K562 (cell line): ENCODE data around the gene B3GNT4. TPM values are rescaled to one million over a fixed set of nuclear protein-coding genes. Genes with fewer than 3 reads are reported as not detected.
"Not testable (repeated sequence)": the region's sequence is repeated elsewhere in the genome, so short reads cannot be mapped to it uniquely, and the experiment has no call there.

Experiments used
- ATAC-seq: fragments of 200-7000 bp; cut with Tn5 transposase; 3 replicates; pipeline ENCODE4 v1.9.1; 2020; ENCODE audit warnings: moderate library complexity
- BruUV-seq: library from RNA; stranded (reverse); fragments of 400-500 nt; replicated peaks from 2 replicates; lab custom pipeline; 2021; lab: Mats Ljungman, UMichigan
- CTCF ChIA-PET: fragments of 300-600 bp; formaldehyde crosslinking; extraction: SDS; loops from one replicate; lab custom pipeline; 2021; ENCODE audit warnings: low intra/inter-chr PET ratio; lab: Yijun Ruan, JAX
- POLR2A ChIA-PET: fragments of 300-600, 350-650 bp; sonication (Branson Sonifier 250); formaldehyde crosslinking; extraction: SDS; loops from one replicate; lab custom pipeline; 2021; ENCODE audit warnings: antibody characterized with exemption, inconsistent platforms; lab: Yijun Ruan, JAX
- DNase-seq, 4 experiments: peaks; one replicate each; pipeline versions ENCODE4 v3.0.0 to v3.0.0-alpha.2; 2011 to 2018; ENCODE audit warnings: low spot score in 3 of 4, mixed read lengths in 3 of 4; ENCODE audit errors: extremely low read depth in 1 of 4
- FAIRE-seq: peaks from 2 replicates; lab custom pipeline; 2011; peaks lifted over from hg19 to GRCh38; lab: Jason Lieb, UNC
- H2AFZ ChIP-seq: 2 replicates; pipeline ENCODE4 v1.6.0; 2011; ENCODE audit warnings: low read depth, low read length, control low read depth, inconsistent platforms
- H3K27ac ChIP-seq: fragments of 200-600 bp; 3 replicates; pipeline ENCODE4 v1.8.0; 2011; ENCODE audit warnings: low read depth, mild to moderate bottlenecking, control low read depth, inconsistent platforms, low read length, moderate library complexity, mixed read lengths; ENCODE audit errors: extremely low read depth
- H3K27me3 ChIP-seq, 2 experiments: fragments of 300-600 bp in 1 of 2; 2 replicates in 1 of 2; 3 replicates in 1 of 2; pipeline versions ENCODE4 v1.6.0 to v1.8.0; 2011; ENCODE audit warnings: inconsistent platforms in 2 of 2, low read length in 2 of 2, mild to moderate bottlenecking in 1 of 2, mixed read lengths in 1 of 2, moderate library complexity in 1 of 2; ENCODE audit not compliant: control insufficient read depth in 2 of 2, insufficient read depth in 2 of 2
- H3K36me3 ChIP-seq: fragments of 300-600 bp; 3 replicates; pipeline ENCODE4 v1.8.0; 2011; ENCODE audit warnings: mild to moderate bottlenecking, low read length, inconsistent platforms; ENCODE audit not compliant: control insufficient read depth, insufficient read depth
- H3K4me1 ChIP-seq, 2 experiments: fragments of 200-600 bp in 1 of 2; replicated peaks in 1 of 2; 2 replicates in 1 of 2; 3 replicates in 1 of 2; pipeline versions ENCODE4 v1.5.1 to v1.8.0; 2011; ENCODE audit warnings: inconsistent platforms in 2 of 2, low read length in 2 of 2, mild to moderate bottlenecking in 1 of 2, mixed read lengths in 1 of 2, moderate library complexity in 1 of 2; ENCODE audit not compliant: control insufficient read depth in 2 of 2, insufficient read depth in 2 of 2
- H3K4me2 ChIP-seq: 2 replicates; pipeline ENCODE4 v1.6.1; 2011; ENCODE audit warnings: low read length, control low read depth, inconsistent platforms, mixed read lengths; ENCODE audit not compliant: insufficient read depth
- H3K4me3 ChIP-seq: fragments of 200-600 bp; sonication (generic), shearing (Covaris generic); 2 replicates; pipeline ENCODE4 v1.5.1; 2016; ENCODE audit warnings: control low read depth, inconsistent platforms
- H3K79me2 ChIP-seq: fragments of 200-600 bp; 3 replicates; pipeline ENCODE4 v1.8.0; 2011; ENCODE audit warnings: low read length, inconsistent platforms; ENCODE audit not compliant: control insufficient read depth, insufficient read depth
- H3K9ac ChIP-seq, 2 experiments: 2 replicates each; pipeline versions ENCODE4 v1.6.0 to v1.6.1; 2011; ENCODE audit warnings: low read depth in 2 of 2, low read length in 2 of 2, control low read depth in 1 of 2, inconsistent platforms in 1 of 2, mild to moderate bottlenecking in 1 of 2, mixed read lengths in 1 of 2; ENCODE audit not compliant: insufficient read depth in 1 of 2
- H3K9me1 ChIP-seq: one replicate; pipeline ENCODE4 v1.6.0; 2011; ENCODE audit warnings: inconsistent platforms, mild to moderate bottlenecking, low read length, moderate library complexity; ENCODE audit not compliant: control insufficient read depth, insufficient read depth
- H3K9me3 ChIP-seq: replicated peaks from 2 replicates; pipeline ENCODE4 v1.5.1; 2011; ENCODE audit warnings: low read depth, low read length, inconsistent platforms; ENCODE audit not compliant: control insufficient read depth, insufficient read depth
- H4K20me1 ChIP-seq: replicated peaks from 2 replicates; pipeline ENCODE4 v1.6.1; 2011; ENCODE audit warnings: low read length, inconsistent platforms, mixed read lengths; ENCODE audit not compliant: control insufficient read depth, insufficient read depth
- CEBPB ChIP-seq: fragments of 450-650 bp; IDR thresholded peaks from 2 replicates; pipeline ENCODE4 v1.6.1; 2016; ENCODE audit warnings: missing genetic modification characterization, missing compliant biosample characterization
- ZBTB33 ChIP-seq: sonication (generic); formaldehyde crosslinking; IDR thresholded peaks from 2 replicates; pipeline ENCODE4 v1.8.1; 2023; ENCODE audit warnings: mild to moderate bottlenecking, missing genetic modification reagents
- ZC3H11A ChIP-seq: IDR thresholded peaks from 2 replicates; pipeline ENCODE4 v1.6.1; 2012; ENCODE audit warnings: low read depth, low read length, improper control_type of control experiment
- WGBS: fragments of 100-300 bp; shearing (Covaris generic); methylation state at CpG from one replicate; pipeline ENCODE4 v1.1.6; 2016; ENCODE audit warnings: low coverage, mixed read lengths; ENCODE audit not compliant: insufficient coverage; ENCODE audit errors: missing lambda C conversion rate; 5-methylcytosine and 5-hydroxymethylcytosine counted together
- in situ Hi-C: fragments of 300-500 bp; cut with MboI; formaldehyde crosslinking; loops from 4 replicates; pipeline ENCODE4 v1.15.0; 2018; ENCODE audit warnings: inconsistent platforms, mixed read lengths
- intact Hi-C: fragments of 100-400 bp; cut with micrococcal nuclease; formaldehyde crosslinking; loops from 2 replicates; pipeline ENCODE4 v1.14.2; 2022
- polyA plus RNA-seq, 8 experiments: library from polyadenylated mRNA; depleted of rRNA in 4 of 8; stranded (reverse) in 5 of 8; unstranded in 3 of 8; fragments of >200 nt; fragmentation: Nextera tagmentation in 2 of 8; fragmentation: Illumina TruSeq in 1 of 8; extraction: Ambion mirVana in 2 of 8; extraction: Trizol in 1 of 8; gene quantifications; 2 replicates each; pipeline versions ENCODE4 v1.2.1 to v1.2.3, GENCODE V29; 2011 to 2014; ENCODE audit warnings: inconsistent platforms in 1 of 8, missing spikeins in 1 of 8
- total RNA-seq, 7 experiments: library from RNA; depleted of rRNA in 6 of 7; stranded (reverse); fragments of >200 nt in 6 of 7; fragmentation: Illumina TruSeq in 2 of 7; extraction: Trizol in 2 of 7; gene quantifications; 2 replicates each; pipeline versions ENCODE4 v1.2.1 to v1.2.3, GENCODE V29; 2011 to 2021; ENCODE audit warnings: low replicate concordance in 1 of 7

B3GNT4 gene
- total and polyA plus RNA-seq, 9 of the 15 experiments (the other 6 are each of a cell fraction or from before 2014, with no cell fraction given), result 0.17 to 3.2 (median 1.3) TPM

- CTCF ChIA-PET, H3K4me1 ChIP-seq, intact Hi-C loops, H3K4me3 ChIP-seq, H3K9me1 ChIP-seq, H3K9ac ChIP-seq, H3K4me2 ChIP-seq, in situ Hi-C loops, H2AFZ ChIP-seq, H3K9me3 ChIP-seq, H3K79me2 ChIP-seq, FAIRE-seq, ATAC-seq, BruUV-seq, H3K36me3 ChIP-seq, H3K27ac ChIP-seq, DNase-seq, H4K20me1 ChIP-seq: not testable (repeated sequence)
- peak; percentile 36; the same call in 1 of the 2 replicates for TF ChIP-seq CEBPB (tag)
- POLR2A ChIA-PET, result interaction anchor here (1.2 kb wide), 1 partner anchor 16 kb away, joined by 3 read pairs; no protein-coding TSS in a partner anchor
- peaks cover 13 to 16% of the 10 kb centered on the region in 2 experiments; a peak in 4 of 5 replicates for H3K27me3 ChIP-seq
- WGBS, result 33% methylated on average over 3 of the region's 4 CpGs
Measured at GRCh38 chr12:122176473-122176872, 27.0 kb upstream of the B3GNT4 start.

- H3K9me1 ChIP-seq, result no peaks in the 10 kb centered on the region
- H3K27ac ChIP-seq, result no peak within 1 kb of the TSS
- no peaks in the 10 kb centered on the region for H4K20me1 ChIP-seq
- H3K4me1 ChIP-seq, result peaks cover 0 to 3% of the 10 kb centered on the region in 2 experiments; a peak in 1 of 5 replicates
- CTCF ChIA-PET, result no interaction called here
- POLR2A ChIA-PET, result interaction anchor here (0.5 to 1.3 kb wide), 3 partner anchors 16 to 158 kb away, joined by 3 read pairs; no protein-coding TSS in a partner anchor
- no peaks in the 10 kb centered on the region for H3K79me2 ChIP-seq
- no peak within 1 kb of the TSS for H3K4me2 ChIP-seq
- no TSS peak for BruUV-seq
- TF ChIP-seq ZBTB33, result peak; percentile 75
- TF ChIP-seq ZC3H11A, result no peak
- TF ChIP-seq, all 486 proteins: peak for 1
- WGBS, result 81% methylated on average over 23 of the region's 63 CpGs
- Histone ChIP-seq H3K9me3 (no peaks in the 10 kb centered on the region), H3K4me3 (no peak within 1 kb of the TSS), H3K27me3 (no peaks in the 10 kb centered on the region), H3K9ac (no peak within 1 kb of the TSS), H2AFZ (no peak within 1 kb of the TSS), H3K36me3 (no peaks in the 10 kb centered on the region)
- ATAC-seq (no peak), DNase-seq (no peak), FAIRE-seq (no peak)
- in situ Hi-C loops (no loop called here), intact Hi-C loops (no loop called here)
Measured at GRCh38 chr12:122182887-122183587, 20.5 kb upstream of the B3GNT4 start, which contains the start of gene LRRC43. LRRC43 (plus strand) TSS chr12:122183123; CDS start chr12:122183145, 22 bp downstream.
